Measurements from ENCODE around the gene FGFR4. TPM values are rescaled to one million over a fixed set of nuclear protein-coding genes. Genes with fewer than 3 reads are reported as not detected.

Gene FGFR4
- total RNA-seq, 1 donor: not detected

DNA sequence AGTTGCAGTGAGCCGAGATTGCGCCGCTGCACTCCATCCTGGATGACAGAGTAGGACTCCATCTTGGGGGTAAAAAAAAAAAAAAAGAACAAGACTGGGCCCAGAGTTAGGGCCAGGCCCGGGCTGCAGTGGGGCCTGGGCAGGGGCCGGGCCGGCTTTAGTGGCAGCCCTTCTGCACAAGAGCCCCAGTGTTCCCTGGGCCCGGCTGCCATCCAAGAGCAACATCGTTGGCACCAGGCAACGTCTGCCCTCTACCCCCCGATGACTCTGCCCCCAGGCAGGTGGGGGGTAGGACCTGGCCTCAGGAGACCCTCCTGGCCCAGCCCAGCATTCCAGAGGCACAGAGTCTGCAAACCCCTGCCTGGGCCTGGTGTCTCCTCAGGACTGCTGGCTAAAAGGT is 4.9 kb upstream of the FGFR4 start:
- no peak for DNase-seq (ENCODE audit: low read depth)
- TF ChIP-seq, protein P1, sequence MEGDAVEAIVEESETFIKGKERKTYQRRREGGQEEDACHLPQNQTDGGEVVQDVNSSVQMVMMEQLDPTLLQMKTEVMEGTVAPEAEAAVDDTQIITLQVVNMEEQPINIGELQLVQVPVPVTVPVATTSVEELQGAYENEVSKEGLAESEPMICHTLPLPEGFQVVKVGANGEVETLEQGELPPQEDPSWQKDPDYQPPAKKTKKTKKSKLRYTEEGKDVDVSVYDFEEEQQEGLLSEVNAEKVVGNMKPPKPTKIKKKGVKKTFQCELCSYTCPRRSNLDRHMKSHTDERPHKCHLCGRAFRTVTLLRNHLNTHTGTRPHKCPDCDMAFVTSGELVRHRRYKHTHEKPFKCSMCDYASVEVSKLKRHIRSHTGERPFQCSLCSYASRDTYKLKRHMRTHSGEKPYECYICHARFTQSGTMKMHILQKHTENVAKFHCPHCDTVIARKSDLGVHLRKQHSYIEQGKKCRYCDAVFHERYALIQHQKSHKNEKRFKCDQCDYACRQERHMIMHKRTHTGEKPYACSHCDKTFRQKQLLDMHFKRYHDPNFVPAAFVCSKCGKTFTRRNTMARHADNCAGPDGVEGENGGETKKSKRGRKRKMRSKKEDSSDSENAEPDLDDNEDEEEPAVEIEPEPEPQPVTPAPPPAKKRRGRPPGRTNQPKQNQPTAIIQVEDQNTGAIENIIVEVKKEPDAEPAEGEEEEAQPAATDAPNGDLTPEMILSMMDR (IDR thresholded peaks at IDR 0.05; ENCODE audit: insufficient read depth, low read length): no peak
- no peak overlapping the region for H3K4me3 ChIP-seq (ENCODE audit: low read depth, low read length)

DNA sequence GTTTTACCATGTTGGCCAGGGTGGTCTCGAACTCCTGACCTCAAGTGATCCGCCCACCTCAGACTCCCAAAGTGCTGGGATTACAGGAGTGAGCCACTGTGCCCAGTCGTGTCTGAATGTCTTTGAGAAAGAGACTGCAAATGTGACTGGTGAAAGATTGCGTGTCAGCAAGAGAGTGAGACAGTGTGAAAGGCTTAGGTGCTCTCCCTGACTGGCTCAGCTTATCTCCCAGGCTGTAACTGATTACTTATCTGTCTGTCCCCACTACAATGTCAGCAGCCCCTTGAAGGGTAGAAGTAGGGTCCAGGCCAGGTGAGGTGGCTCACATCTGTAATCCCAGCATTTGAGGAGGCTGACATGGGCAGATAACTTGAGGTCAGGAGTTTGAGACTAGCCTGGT is 3.4 kb upstream of the FGFR4 start:
- no peak overlapping the region for H3K4me3 ChIP-seq (ENCODE audit: low read depth, low read length)
- no peak for DNase-seq (ENCODE audit: low read depth)
- TF ChIP-seq, protein P1 (IDR thresholded peaks at IDR 0.05; ENCODE audit: insufficient read depth, low read length): no peak

DNA sequence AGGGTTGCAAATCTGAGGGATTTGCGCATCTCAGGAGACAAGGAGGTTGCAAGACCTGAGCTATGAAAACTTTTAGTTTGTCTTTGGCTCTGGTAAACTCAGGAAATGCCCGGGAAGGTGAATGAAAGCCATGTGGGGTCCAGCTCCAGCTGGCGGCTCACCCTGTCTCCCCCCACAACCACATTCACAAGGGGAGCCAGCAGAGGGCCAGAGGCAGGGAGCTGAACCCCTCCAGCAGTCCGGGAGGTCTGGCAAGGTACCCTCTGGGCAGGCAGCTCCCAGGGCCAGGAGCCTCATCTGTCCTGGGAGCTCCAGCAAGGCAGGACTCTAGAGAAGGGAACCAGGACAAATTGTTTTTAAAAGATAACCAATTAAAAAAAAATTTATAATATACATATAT is 2.5 kb upstream of the FGFR4 start:
- no peak for DNase-seq (ENCODE audit: low read depth)
- TF ChIP-seq, protein P1 (IDR thresholded peaks at IDR 0.05; ENCODE audit: insufficient read depth, low read length): no peak
- no peak overlapping the region for H3K4me3 ChIP-seq (ENCODE audit: low read depth, low read length)

DNA sequence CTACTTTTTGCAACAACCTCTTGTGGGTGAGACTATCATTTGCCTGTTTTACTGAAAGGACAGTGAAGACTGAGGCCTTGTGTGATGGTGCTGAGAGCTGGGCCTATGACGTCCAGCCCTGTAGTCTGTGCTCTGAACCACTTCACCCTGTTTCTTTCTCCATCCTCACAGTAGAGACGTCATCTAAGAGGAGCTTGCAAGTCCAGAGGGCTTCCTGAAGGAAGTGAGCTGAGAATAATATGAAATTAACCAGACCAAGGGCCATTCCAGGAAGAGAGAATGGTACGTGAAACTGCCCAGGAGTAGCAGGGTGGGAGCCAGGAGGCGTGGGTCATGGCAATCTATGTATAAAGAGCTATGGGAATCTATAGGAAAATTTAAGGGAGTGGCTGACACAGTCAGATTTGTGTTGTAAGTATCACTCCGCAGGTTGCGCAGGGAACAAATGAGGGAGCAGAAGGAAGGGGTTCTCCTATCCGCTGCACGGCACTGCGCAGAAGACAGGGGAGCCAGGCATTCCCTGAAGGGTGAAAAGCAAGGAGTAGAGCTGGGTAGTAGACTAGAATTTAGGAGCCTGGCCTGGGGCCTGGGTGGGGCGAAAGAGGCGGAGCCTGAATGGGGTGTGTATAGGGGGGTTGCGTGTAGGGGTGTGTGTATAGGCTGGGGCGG is 596 bp upstream of the FGFR4 start:
- TF ChIP-seq, protein P1 (IDR thresholded peaks at IDR 0.05; ENCODE audit: insufficient read depth, low read length): no peak
- no peak for DNase-seq (ENCODE audit: low read depth)
- H3K4me3 ChIP-seq (ENCODE audit: low read depth, low read length): no peak overlapping the region

DNA sequence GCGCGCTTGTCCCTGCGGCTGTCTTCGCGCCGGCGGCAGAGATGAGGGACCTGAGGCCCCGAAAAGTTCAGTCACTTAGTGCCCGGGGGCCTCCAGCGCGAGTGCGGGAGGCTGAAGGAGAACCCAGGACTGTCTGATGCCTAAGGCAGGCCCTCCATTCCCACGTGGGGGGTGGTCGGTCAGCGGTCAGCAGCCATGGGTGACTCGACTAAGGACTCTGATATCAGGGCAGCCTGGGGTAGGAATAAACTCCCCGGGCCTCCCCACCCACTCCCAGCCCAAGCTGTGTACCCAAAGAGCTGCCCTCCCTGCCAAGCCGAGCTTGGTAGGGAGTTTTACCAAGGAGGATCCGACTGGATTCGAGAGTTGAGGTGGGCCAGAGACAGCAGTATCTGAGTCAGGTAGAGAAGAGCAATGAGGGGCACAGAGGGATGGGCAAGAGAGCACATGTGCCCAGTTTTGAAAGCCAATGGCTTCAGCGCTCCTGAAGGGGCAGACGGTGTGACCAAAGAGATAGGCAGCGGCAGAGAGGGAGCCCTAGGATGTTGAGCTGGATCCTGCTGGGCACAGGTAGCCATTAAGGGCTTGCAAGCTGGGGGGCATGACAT is 787 bp downstream of the FGFR4 start:
- H3K4me3 ChIP-seq (ENCODE audit: low read depth, low read length): no peak overlapping the region
- DNase-seq (ENCODE audit: low read depth): no peak
- TF ChIP-seq, protein P1 (IDR thresholded peaks at IDR 0.05; ENCODE audit: insufficient read depth, low read length): no peak

DNA sequence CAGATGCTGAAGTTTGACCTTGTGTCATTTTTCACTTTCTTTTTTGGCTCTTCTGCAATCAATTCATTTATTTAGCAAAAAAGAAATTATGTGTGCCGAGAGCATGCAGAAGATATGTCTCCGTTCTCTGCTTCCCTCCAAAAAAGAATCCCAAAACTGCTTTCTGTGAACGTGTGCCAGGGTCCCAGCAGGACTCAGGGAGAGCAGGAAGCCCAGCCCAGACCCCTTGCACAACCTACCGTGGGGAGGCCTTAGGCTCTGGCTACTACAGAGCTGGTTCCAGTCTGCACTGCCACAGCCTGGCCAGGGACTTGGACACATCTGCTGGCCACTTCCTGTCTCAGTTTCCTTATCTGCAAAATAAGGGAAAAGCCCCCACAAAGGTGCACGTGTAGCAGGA is 2.4 kb downstream of the FGFR4 start:
- peak; percentile 16 for DNase-seq (ENCODE audit: low read depth)
- no peak overlapping the region for H3K4me3 ChIP-seq (ENCODE audit: low read depth, low read length)
- TF ChIP-seq, protein P1 (IDR thresholded peaks at IDR 0.05; ENCODE audit: insufficient read depth, low read length): no peak
